Measurements from ENCODE around the gene KCNS3. TPM values are rescaled to one million over a fixed set of nuclear protein-coding genes. Genes with fewer than 3 reads are reported as not detected.

The KCNS3 gene
- total RNA-seq, result 5.0 and 5.5 TPM in 2 replicates

GRCh38 chr2:17878281-17879136, at the start of gene KCNS3:
Gene KCNS3 (plus strand): TSS chr2:17878667. CDS start chr2:17931009, 52,342 bp downstream.

Other genes with a start within 250 kb of the KCNS3 start
- gene SMC6, start 124.9 kb upstream of the KCNS3 start, total RNA-seq, result 25.2 and 46.7 TPM in 2 replicates
- gene GEN1, start 124.5 kb upstream of the KCNS3 start, total RNA-seq, result 9.2 and 14.5 TPM in 2 replicates
- gene MSGN1, start 62.2 kb upstream of the KCNS3 start, total RNA-seq, result not detected in 2 replicates

All from smooth muscle cell of the umbilical artery (primary cell).